GM19452 (cell line): Measurements from ENCODE around the gene TLR4.

Source experiments
- ATAC-seq: cut with Tn5 transposase; IDR thresholded peaks from one replicate; pipeline ENCODE4 v1.9.1; 2021; ENCODE audit not compliant: unreplicated experiment

Gene TLR4

DNA sequence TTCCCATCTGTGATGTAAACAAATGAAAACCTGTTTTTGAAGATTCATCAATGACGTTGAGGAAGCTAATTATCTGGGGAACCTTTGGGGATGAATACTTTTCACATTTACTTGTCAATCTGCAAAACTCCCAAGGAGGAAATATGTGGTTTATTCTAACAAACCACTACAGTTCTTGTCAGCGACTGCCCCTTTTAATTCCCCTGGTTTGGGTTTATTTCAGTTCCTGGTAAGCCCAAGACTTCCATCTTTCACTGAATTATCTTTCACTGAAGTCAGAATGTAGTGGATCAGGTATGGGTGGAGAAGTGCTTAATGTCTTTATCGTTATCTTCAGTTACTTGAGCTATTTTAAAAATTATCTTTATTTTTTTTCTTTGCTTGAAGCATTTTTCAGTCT lies 40.2 kb downstream of the TLR4 start:
- no peak for ATAC-seq

DNA sequence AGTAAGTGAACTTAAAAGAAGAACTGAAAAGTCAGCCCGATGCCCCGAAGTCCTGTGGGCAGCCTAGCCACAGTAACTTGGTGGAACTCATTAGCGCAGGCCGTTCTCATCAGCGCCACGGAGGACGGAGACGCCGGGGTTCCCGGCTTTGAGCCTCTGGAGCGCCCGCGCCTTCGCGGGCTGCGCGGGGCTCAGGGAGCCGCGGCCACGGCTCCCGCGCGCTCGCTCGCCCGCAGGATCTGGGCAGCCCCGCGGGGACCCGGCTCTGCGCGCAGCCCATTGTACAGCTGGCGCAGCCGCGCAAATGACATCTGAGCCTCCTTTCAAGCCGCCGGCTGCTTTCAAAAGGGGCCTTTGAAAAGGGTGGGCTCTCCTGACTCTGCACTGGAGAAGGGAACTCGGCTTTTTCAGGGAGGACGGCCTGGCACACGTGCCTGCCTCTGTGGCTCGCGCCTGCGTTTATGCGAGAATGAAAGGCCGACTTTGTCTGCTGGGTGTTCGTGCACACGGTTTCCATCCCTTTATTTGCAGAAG lies 40.7 kb downstream of the TLR4 start:
- ATAC-seq: no peak

DNA sequence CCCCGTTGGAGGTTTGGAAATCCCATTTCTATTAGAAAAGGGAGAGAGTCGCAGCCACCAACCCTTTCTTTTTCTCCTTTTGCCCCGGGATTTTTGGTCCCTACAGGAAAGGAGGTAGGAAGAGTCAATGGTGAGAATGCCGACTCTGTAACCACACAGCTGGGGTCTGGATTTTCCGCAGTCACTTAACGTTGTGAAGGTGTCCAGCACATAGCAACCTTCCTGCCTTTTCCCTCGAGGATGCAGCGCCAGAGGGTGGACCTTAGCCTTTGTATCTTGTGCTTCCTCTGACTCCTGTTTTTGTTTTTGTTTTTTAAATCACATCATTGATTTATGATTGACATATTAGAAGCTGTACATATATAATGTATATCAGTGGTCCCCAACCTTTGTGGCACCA lies 41.4 kb downstream of the TLR4 start:
- no peak for ATAC-seq

DNA sequence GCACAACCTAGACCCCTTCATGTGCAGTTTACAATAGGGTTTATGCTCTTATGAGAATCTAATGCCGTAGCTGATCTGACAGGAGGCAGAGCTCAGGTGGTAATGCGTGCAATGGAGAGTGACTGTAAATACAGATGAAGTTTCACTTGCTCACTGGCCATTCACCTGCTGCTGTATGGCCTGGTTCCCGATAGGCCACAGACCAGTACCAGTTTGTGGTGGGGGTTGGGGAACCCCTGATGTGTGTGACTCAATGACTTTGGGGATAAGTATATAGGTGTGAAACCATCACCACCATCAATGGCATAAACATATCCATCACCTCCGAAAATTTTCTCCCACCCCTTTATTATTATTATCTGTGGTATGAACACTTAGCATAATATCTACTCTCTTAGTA lies 42.1 kb downstream of the TLR4 start:
- ATAC-seq: no peak

DNA sequence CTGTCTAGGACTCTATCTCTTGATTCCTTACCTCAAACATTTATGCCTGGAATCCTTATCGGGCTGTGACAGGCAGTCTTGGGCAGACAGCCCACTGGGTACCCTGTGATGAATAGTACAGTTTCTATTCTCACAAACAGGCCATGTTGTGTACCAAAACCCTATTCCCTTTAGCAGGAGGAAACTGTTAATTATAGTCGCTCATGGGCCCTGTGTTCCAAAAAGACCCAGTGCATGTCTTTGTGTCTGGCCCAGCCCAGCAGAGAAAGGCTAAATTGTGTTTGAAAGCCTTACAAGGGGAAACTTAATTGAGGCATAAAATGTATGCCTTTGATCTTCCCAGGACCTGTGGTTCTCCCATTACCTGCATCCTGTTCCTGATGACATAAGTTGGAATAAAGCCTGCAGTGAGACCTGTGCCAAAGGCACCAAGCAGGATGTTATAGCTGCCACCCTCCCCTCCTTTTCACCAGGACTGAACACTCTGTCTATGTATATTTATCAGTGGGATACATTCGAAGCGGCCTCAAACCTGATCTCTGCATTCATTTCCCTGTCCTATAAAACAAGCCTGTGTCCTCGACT lies 43.3 kb downstream of the TLR4 start:
- ATAC-seq: no peak

DNA sequence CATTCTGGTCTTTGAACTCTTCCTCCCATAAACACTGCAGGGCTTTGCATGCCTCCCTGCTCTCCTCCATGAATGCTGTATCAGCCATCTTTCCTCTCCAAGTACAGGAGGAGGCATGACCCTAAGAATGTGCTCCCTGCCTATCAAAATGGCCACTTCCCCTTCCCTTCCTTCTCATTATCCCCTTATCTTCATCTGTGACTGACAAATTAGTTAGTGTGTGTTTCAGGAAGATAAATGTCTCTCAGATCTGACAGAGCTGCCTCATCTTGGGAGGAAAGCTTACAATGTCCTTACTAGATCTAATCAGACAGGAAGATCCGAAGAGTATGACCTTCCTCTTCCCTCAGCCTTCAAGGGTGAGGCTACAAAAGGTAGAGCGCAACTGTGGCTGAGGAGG lies 46.2 kb downstream of the TLR4 start:
- no peak for ATAC-seq

DNA sequence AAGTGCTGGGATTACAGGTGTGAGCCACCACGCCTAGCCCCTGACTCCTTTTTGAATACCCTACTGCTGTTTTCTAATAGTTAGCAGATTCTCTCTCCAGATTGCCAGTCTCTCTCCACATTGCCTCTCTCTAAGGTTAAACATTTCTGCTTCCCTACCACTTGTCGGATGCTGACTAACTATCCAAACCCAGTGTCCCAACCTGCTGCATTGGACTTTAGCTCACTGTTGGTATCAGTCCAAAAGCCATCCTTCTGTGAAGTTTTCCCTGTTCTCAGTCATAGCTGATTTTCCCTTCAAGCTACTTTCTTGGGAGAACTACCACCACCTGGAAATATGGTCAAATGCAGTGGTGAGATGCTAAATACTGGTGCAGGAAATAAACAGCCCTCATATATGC lies 48.7 kb downstream of the TLR4 start:
- no peak for ATAC-seq

DNA sequence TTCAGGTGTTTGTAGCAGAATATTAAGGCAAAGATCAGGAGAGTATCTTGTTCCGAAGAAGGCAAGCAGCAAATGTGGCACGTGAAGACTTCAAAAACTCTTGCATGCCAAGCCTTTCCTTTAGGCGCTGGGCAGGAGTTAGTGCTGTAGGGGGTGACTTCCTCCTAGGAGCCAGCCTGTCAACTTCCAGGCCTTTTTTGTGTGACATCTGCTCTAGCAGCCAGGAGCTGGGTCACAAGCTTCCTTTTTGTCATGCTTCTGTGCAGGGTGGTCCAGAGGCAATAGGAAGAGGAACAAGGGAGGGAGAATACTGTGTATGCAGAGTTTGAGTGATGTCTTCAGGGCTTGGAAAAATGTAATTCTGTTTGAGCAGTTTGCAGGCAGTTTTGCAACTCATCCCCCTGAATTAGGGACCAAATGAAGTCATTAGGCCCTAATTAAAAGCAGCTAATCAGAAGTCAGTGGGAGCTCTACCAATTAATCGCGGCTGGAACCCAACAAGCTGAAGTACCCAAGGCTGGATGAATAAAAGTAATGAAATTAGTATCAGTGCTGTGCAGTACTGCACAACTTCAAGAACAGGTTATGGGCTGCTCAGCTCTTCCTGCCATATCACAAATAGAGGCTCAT lies 53.5 kb downstream of the TLR4 start:
- ATAC-seq: no peak

DNA sequence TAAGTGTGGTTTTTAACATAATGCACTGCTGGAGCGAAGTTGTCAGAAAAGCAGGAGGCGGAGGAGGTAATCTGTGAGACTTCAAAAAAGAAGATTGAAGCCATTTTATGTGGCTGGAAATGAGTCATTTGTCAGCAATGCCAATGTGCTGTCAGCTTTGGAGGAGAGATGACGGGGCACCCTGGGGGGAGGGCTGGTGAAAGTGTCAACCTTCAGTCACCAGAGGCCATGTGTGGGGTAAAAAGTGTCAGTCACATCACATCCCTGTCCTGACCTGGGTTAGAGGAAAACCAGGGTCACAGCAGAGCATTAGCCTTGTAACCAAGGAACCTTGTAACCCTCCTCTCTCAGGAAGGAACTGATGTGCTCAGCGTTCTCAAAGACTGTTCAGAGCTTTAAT lies 59.1 kb downstream of the TLR4 start:
- ATAC-seq: no peak

DNA sequence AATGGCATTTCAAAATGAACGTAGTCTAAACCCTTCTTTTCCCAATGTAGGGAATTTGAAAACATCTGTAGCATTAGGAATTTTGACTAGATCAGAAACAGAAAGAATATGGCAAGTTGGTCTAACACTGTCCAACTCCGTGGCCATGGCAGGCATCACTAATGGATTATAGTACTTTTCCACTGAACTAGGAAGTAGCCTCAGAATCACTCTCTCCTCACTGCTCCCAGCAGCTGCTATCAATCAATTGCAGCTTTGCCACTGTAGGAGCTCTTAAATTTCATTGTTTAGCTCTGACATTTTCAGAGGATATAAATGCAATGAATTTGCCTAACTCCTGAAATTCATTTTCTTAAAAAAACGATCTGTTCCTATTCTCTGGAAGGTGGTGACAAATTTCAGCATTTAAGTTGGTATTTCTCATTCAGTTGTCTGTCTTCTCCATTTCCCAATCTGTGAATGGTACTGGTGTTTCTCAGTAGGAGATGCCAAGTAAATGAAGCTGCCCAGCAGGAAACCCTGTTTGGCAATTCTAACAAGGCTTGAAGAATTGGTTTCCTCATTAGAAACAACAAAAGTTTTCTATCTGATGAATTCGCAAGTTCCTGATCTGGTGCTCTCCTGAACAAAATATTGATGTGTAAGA lies 64.7 kb downstream of the TLR4 start:
- ATAC-seq: no peak

DNA sequence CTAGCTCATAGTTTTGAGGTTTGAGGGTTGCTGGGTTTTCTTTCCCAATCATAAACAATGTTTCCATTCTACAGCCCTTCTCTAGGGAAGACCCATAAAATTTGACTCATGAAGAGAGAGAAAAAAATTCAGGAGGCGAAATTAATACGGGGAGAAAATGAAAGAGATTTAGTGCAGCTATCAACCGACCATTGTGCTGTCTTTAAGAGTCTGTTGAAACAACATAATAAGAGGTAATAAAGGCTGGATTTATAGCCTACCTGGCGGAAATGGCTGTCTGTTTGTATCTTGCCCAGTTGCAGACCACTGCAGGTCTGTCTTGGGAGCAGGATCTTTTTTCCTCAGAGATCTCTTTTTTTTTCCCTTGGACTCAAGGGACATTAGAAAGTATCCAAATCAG lies 66.9 kb downstream of the TLR4 start:
- no peak for ATAC-seq

DNA sequence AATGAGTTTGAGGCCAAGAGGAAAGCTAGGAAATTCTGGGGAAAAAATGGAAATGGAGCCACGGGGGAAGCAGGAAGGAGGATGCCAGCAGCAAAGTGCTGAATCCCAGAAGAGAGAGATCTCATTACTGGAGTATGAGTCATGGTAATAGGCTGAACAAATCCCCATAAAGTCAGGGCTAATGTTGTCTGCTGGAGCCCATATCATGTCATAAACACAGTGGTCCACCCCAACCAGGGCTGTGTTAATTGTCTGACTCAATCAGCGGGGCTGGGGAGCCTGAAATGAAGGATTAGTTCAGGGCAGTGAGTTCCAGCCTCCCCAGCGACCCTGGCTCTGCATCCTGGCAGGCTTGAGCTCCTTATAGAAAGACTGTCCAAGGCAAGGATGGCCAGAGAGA lies 68.8 kb downstream of the TLR4 start:
- no peak for ATAC-seq
